Stimulated activated CD4-positive, alpha-beta T cell treated with anti-CD3 and anti-CD28 coated beads, Interleukin-1b, Interleukin-23, amount 100 ng/mL, for 24 hours (primary cell): ENCODE measurements around the gene VWDE.
"Not testable (repeated sequence)": the region's sequence is repeated elsewhere in the genome, so short reads cannot be mapped to it uniquely, and the experiment has no call there.

Experiments
- DNase-seq, 4 experiments: peaks; one replicate each; pipeline ENCODE4 v3.0.0-alpha.2; 2020; ENCODE audit warnings: low read depth in 4 of 4, low spot score in 1 of 4

VWDE gene

GRCh38 chr7:12403287-12404181 lies at the start of gene VWDE:
VWDE (minus strand) TSS chr7:12403865; CDS start chr7:12403716, 149 bp downstream.
- DNase-seq, result peak in 3 of 4 experiments; percentile 15 to 40 (median 21)

- not testable (repeated sequence) for DNase-seq
Measured at GRCh38 chr7:12453136-12453535, 49.5 kb upstream of the VWDE start.

GRCh38 chr7:12450615-12451014 lies 47.0 kb upstream of the VWDE start:
- DNase-seq, result no peak

GRCh38 chr7:12444785-12445184 lies 41.1 kb upstream of the VWDE start:
- no peak for DNase-seq

GRCh38 chr7:12440229-12440628 lies 36.6 kb upstream of the VWDE start:
- DNase-seq, result no peak

GRCh38 chr7:12436896-12437535 lies 33.4 kb upstream of the VWDE start:
- DNase-seq, result no peak

- DNase-seq, result no peak
Measured at GRCh38 chr7:12436126-12436525, 32.5 kb upstream of the VWDE start.

- no peak for DNase-seq
Measured at GRCh38 chr7:12434012-12434642, 30.5 kb upstream of the VWDE start.

- DNase-seq, result no peak
Measured at GRCh38 chr7:12431886-12432556, 28.4 kb upstream of the VWDE start.

GRCh38 chr7:12425311-12425710 lies 21.6 kb upstream of the VWDE start:
- no peak for DNase-seq

GRCh38 chr7:12423997-12424745 lies 20.5 kb upstream of the VWDE start:
- no peak for DNase-seq

- no peak for DNase-seq
Measured at GRCh38 chr7:12423355-12423996, 19.8 kb upstream of the VWDE start.

GRCh38 chr7:12422554-12423320 lies 19.1 kb upstream of the VWDE start:
- DNase-seq, result no peak

- DNase-seq, result no peak
Measured at GRCh38 chr7:12418452-12418851, 14.8 kb upstream of the VWDE start.

GRCh38 chr7:12415072-12415471 lies 11.4 kb upstream of the VWDE start:
- no peak for DNase-seq

- DNase-seq, result no peak
Measured at GRCh38 chr7:12412407-12412806, 8.7 kb upstream of the VWDE start.

GRCh38 chr7:12410523-12410922 lies 6.9 kb upstream of the VWDE start:
- no peak for DNase-seq

- no peak for DNase-seq
Measured at GRCh38 chr7:12409097-12409711, 5.5 kb upstream of the VWDE start.

GRCh38 chr7:12407652-12408051 lies 4.0 kb upstream of the VWDE start:
- DNase-seq, result not testable (repeated sequence)
